Fibroblast of lung (primary cell): Measurements from ENCODE around the gene KRT71. TPM values are rescaled to one million over a fixed set of nuclear protein-coding genes. Genes with fewer than 3 reads are reported as not detected.

Experiments used
- DNase-seq, 2 donors: peaks; one replicate each; pipeline versions ENCODE4 v3.0.0 to v3.0.0-alpha.2; 2010; ENCODE audit warnings: low read depth in 2 of 2
- H2AFZ ChIP-seq: 2 replicates; pipeline ENCODE4 v1.5.1; 2012; ENCODE audit warnings: low read length, control low read depth, inconsistent platforms
- H3K27ac ChIP-seq: 2 replicates; pipeline ENCODE4 v1.5.1; 2011; ENCODE audit warnings: low read length, control low read depth; ENCODE audit not compliant: insufficient read depth
- H3K27me3 ChIP-seq: 2 replicates; pipeline ENCODE4 v1.5.1; 2011; ENCODE audit warnings: mild to moderate bottlenecking, low read length; ENCODE audit not compliant: control insufficient read depth, insufficient read depth
- H3K36me3 ChIP-seq: 2 replicates; pipeline ENCODE4 v1.5.1; 2011; ENCODE audit warnings: low read length; ENCODE audit not compliant: control insufficient read depth, insufficient read depth
- H3K4me1 ChIP-seq: 2 replicates; pipeline ENCODE4 v1.5.1; 2011; ENCODE audit warnings: low read length; ENCODE audit not compliant: control insufficient read depth, insufficient read depth; ENCODE audit errors: extremely low read depth
- H3K4me2 ChIP-seq: 2 replicates; pipeline ENCODE4 v1.5.1; 2011; ENCODE audit warnings: low read length, control low read depth; ENCODE audit not compliant: insufficient read depth; ENCODE audit errors: extremely low read depth
- H3K4me3 ChIP-seq, 4 experiments: fragments of 200-600 bp in 1 of 4; sonication (generic) in 1 of 4; replicated peaks in 1 of 4; 2 replicates each; pipeline ENCODE4 v1.5.1; 2011 to 2016; ENCODE audit warnings: low read length in 4 of 4, low read depth in 3 of 4, mild to moderate bottlenecking in 3 of 4, control low read depth in 2 of 4, inconsistent platforms in 1 of 4, mixed read lengths in 1 of 4; ENCODE audit not compliant: insufficient read depth in 1 of 4; ENCODE audit errors: control extremely low read depth in 1 of 4
- H3K79me2 ChIP-seq: 2 replicates; pipeline ENCODE4 v1.5.1; 2012; ENCODE audit warnings: mild to moderate bottlenecking, low read length, inconsistent platforms; ENCODE audit not compliant: control insufficient read depth, insufficient read depth
- H3K9ac ChIP-seq: 2 replicates; pipeline ENCODE4 v1.5.1; 2011; ENCODE audit warnings: mild to moderate bottlenecking, low read length, control low read depth; ENCODE audit not compliant: insufficient read depth
- H3K9me3 ChIP-seq: 2 replicates; pipeline ENCODE4 v1.5.1; 2012; ENCODE audit warnings: low read depth, low read length; ENCODE audit not compliant: control insufficient read depth, insufficient read depth
- H4K20me1 ChIP-seq: 2 replicates; pipeline ENCODE4 v1.5.1; 2011; ENCODE audit warnings: low read length; ENCODE audit not compliant: control insufficient read depth, insufficient read depth; ENCODE audit errors: extremely low read depth
- EZH2 ChIP-seq: IDR thresholded peaks from 2 replicates; pipeline ENCODE4 v1.5.1; 2012; ENCODE audit warnings: low read length, control low read depth, mild to moderate bottlenecking; ENCODE audit errors: missing control alignments
- polyA minus RNA-seq: library from RNA; depleted of rRNA, polyadenylated mRNA; stranded (reverse); fragments of >200 nt; gene quantifications from 2 replicates; pipeline ENCODE4 v1.2.3, GENCODE V29; 2011; ENCODE audit warnings: low replicate concordance
- polyA plus RNA-seq, 2 donors: library from polyadenylated mRNA; depleted of rRNA in 1 of 2; stranded (reverse) in 1 of 2; unstranded in 1 of 2; fragments of >200 nt; gene quantifications; 2 replicates each; pipeline ENCODE4 v1.2.1, GENCODE V29; 2011 to 2012; ENCODE audit warnings: missing spikeins in 1 of 2
- total RNA-seq: library from RNA; depleted of rRNA; stranded (reverse); fragments of >200 nt; gene quantifications from 2 replicates; pipeline ENCODE4 v1.2.1, GENCODE V29; 2014
- TF ChIP-seq, protein P1 (sequence below), 2 donors: IDR thresholded peaks in 1 of 2; conservative IDR thresholded peaks in 1 of 2; 1 replicate in 1 of 2; 2 replicates in 1 of 2; pipeline ENCODE4 v1.5.1; 2011 to 2012; ENCODE audit warnings: low read length in 2 of 2, control low read depth in 1 of 2, inconsistent platforms in 1 of 2, low read depth in 1 of 2, mild to moderate bottlenecking in 1 of 2

Gene KRT71
- total RNA-seq, result not detected in 2 replicates
- polyA plus RNA-seq, result not detected in 2 replicates
- polyA plus RNA-seq (2012), result not detected in 2 replicates
- not detected in 2 replicates for polyA minus RNA-seq

- Histone ChIP-seq H3K79me2 (no peaks in the 10 kb centered on the region), H3K36me3 (no peaks in the 10 kb centered on the region), H3K9me3 (no peaks in the 10 kb centered on the region), H2AFZ (no peak within 1 kb of the TSS), H3K4me1 (no peaks in the 10 kb centered on the region), H3K4me2 (no peak within 1 kb of the TSS), H3K27ac (no peak within 1 kb of the TSS), H3K9ac (no peak within 1 kb of the TSS), H3K4me3 (no peak within 1 kb of the TSS), H4K20me1 (no peaks in the 10 kb centered on the region), H3K27me3 (peaks cover 2% of the 10 kb centered on the region)
- TF ChIP-seq EZH2, result no peak
- TF ChIP-seq, protein P1, sequence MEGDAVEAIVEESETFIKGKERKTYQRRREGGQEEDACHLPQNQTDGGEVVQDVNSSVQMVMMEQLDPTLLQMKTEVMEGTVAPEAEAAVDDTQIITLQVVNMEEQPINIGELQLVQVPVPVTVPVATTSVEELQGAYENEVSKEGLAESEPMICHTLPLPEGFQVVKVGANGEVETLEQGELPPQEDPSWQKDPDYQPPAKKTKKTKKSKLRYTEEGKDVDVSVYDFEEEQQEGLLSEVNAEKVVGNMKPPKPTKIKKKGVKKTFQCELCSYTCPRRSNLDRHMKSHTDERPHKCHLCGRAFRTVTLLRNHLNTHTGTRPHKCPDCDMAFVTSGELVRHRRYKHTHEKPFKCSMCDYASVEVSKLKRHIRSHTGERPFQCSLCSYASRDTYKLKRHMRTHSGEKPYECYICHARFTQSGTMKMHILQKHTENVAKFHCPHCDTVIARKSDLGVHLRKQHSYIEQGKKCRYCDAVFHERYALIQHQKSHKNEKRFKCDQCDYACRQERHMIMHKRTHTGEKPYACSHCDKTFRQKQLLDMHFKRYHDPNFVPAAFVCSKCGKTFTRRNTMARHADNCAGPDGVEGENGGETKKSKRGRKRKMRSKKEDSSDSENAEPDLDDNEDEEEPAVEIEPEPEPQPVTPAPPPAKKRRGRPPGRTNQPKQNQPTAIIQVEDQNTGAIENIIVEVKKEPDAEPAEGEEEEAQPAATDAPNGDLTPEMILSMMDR (conservative IDR thresholded peaks at IDR 0.05 in 1 of 2, IDR thresholded peaks at IDR 0.05 in 1 of 2; ENCODE audit: low read depth in 1 of 2, low read length in 2 of 2), result no peak
- no peak for DNase-seq
These were observed at the start of gene KRT71 for GRCh38 chr12:52552681-52553195. TSS of gene KRT71 (minus strand) at chr12:52553145. CDS start at chr12:52553077, 68 bp downstream.

- TF ChIP-seq, protein P1 (conservative IDR thresholded peaks at IDR 0.05 in 1 of 2, IDR thresholded peaks at IDR 0.05 in 1 of 2; ENCODE audit: low read depth in 1 of 2, low read length in 2 of 2), result no peak
- TF ChIP-seq EZH2, result no peak
- H3K27me3 ChIP-seq, result peaks cover 15% of the 10 kb centered on the region
- H2AFZ ChIP-seq, result no peak overlapping the region
- H3K79me2 ChIP-seq, result no peaks in the 10 kb centered on the region
- no peak for DNase-seq
- no peak overlapping the region for H3K9ac ChIP-seq
- H4K20me1 ChIP-seq, result no peaks in the 10 kb centered on the region
- H3K4me3 ChIP-seq, result no peak overlapping the region
- no peaks in the 10 kb centered on the region for H3K36me3 ChIP-seq
- H3K27ac ChIP-seq, result no peak overlapping the region
- H3K4me1 ChIP-seq, result no peaks in the 10 kb centered on the region
- H3K4me2 ChIP-seq, result no peak overlapping the region
- H3K9me3 ChIP-seq, result no peaks in the 10 kb centered on the region
These were observed 49.6 kb upstream of the KRT71 start for GRCh38 chr12:52602552-52602951.

- no peak overlapping the region for H3K27ac ChIP-seq
- no peak for DNase-seq
- H3K4me3 ChIP-seq, result no peak overlapping the region
- no peak for TF ChIP-seq EZH2
- TF ChIP-seq, protein P1 (conservative IDR thresholded peaks at IDR 0.05 in 1 of 2, IDR thresholded peaks at IDR 0.05 in 1 of 2; ENCODE audit: low read depth in 1 of 2, low read length in 2 of 2), result no peak
- no peaks in the 10 kb centered on the region for H3K4me1 ChIP-seq
- H4K20me1 ChIP-seq, result no peaks in the 10 kb centered on the region
- H3K36me3 ChIP-seq, result no peaks in the 10 kb centered on the region
- H2AFZ ChIP-seq, result no peak overlapping the region
- H3K27me3 ChIP-seq, result peaks cover 15% of the 10 kb centered on the region
- H3K4me2 ChIP-seq, result no peak overlapping the region
- H3K79me2 ChIP-seq, result no peaks in the 10 kb centered on the region
- H3K9ac ChIP-seq, result no peak overlapping the region
- H3K9me3 ChIP-seq, result no peaks in the 10 kb centered on the region
These were observed 48.7 kb upstream of the KRT71 start for GRCh38 chr12:52601671-52602070.
